Neuronal stem cell (in vitro differentiated cells): ENCODE measurements around the gene TUBGCP2.

Experiments used
- DNase-seq: peaks from one replicate; pipeline ENCODE4 v3.0.0-alpha.2; 2013; ENCODE audit warnings: low spot score
- H2AFZ ChIP-seq: one replicate; pipeline ENCODE4 v1.6.1; 2013; ENCODE audit warnings: mild to moderate bottlenecking, low read length, inconsistent platforms
- H2AK5ac ChIP-seq: 2 replicates; pipeline ENCODE4 v1.6.1; 2013; ENCODE audit warnings: low read depth, mild to moderate bottlenecking, inconsistent platforms, low read length, moderate library complexity, mixed read lengths
- H2BK120ac ChIP-seq: 2 replicates; pipeline ENCODE4 v1.6.1; 2013; ENCODE audit warnings: low read depth, mild to moderate bottlenecking, inconsistent platforms, low read length, moderate library complexity, mixed read lengths
- H2BK12ac ChIP-seq: one replicate; pipeline ENCODE4 v1.6.1; 2013; ENCODE audit warnings: low read length, inconsistent platforms
- H2BK15ac ChIP-seq: 2 replicates; pipeline ENCODE4 v1.6.1; 2013; ENCODE audit warnings: mild to moderate bottlenecking, low read length, inconsistent platforms, mixed read lengths
- H2BK5ac ChIP-seq: one replicate; pipeline ENCODE4 v1.6.1; 2013; ENCODE audit warnings: inconsistent platforms, mild to moderate bottlenecking, low read length, moderate library complexity
- H3K14ac ChIP-seq: one replicate; pipeline ENCODE4 v1.6.1; 2013; ENCODE audit warnings: low read length, inconsistent platforms
- H3K18ac ChIP-seq: 2 replicates; pipeline ENCODE4 v1.6.1; 2013; ENCODE audit warnings: low read length, inconsistent platforms
- H3K23ac ChIP-seq: 2 replicates; pipeline ENCODE4 v1.6.1; 2013; ENCODE audit warnings: low read depth, mild to moderate bottlenecking, mixed read lengths, low read length, inconsistent platforms; ENCODE audit not compliant: poor library complexity
- H3K27ac ChIP-seq: replicated peaks from 3 replicates; pipeline ENCODE4 v1.5.1; 2013; ENCODE audit warnings: low read length, inconsistent platforms
- H3K27me3 ChIP-seq, 3 experiments: 2 replicates each; pipeline ENCODE4 v1.6.1; 2013; ENCODE audit warnings: low read length in 3 of 3, mild to moderate bottlenecking in 2 of 3, inconsistent platforms in 1 of 3, low read depth in 1 of 3, mixed read lengths in 1 of 3, moderate library complexity in 1 of 3; ENCODE audit not compliant: control insufficient read depth in 3 of 3, insufficient read depth in 3 of 3
- H3K36me3 ChIP-seq, 2 donors: replicated peaks in 1 of 2; 2 replicates each; pipeline ENCODE4 v1.6.1; 2013; ENCODE audit warnings: low read length in 2 of 2; ENCODE audit not compliant: control insufficient read depth in 2 of 2, insufficient read depth in 2 of 2
- H3K4ac ChIP-seq: 2 replicates; pipeline ENCODE4 v1.6.1; 2013; ENCODE audit warnings: inconsistent platforms, mild to moderate bottlenecking, low read length, moderate library complexity
- H3K4me1 ChIP-seq, 2 donors: 1 replicate in 1 of 2; 2 replicates in 1 of 2; pipeline ENCODE4 v1.6.1; 2013; ENCODE audit warnings: low read length in 2 of 2, low read depth in 1 of 2; ENCODE audit not compliant: control insufficient read depth in 2 of 2, insufficient read depth in 1 of 2
- H3K4me2 ChIP-seq: one replicate; pipeline ENCODE4 v1.6.1; 2013; ENCODE audit warnings: mild to moderate bottlenecking, low read length, inconsistent platforms; ENCODE audit not compliant: insufficient read depth, poor library complexity, severe bottlenecking
- H3K4me3 ChIP-seq, 2 donors: 2 replicates each; pipeline ENCODE4 v1.5.1; 2013; ENCODE audit warnings: low read length in 2 of 2, mild to moderate bottlenecking in 2 of 2, inconsistent platforms in 1 of 2, moderate library complexity in 1 of 2
- H3K79me1 ChIP-seq: one replicate; pipeline ENCODE4 v1.6.1; 2013; ENCODE audit warnings: low read depth, mild to moderate bottlenecking, inconsistent platforms, low read length, moderate library complexity
- H3K9ac ChIP-seq: one replicate; pipeline ENCODE4 v1.6.1; 2013; ENCODE audit warnings: mild to moderate bottlenecking, low read depth, low read length, inconsistent platforms; ENCODE audit not compliant: poor library complexity
- H3K9me3 ChIP-seq, 2 donors: replicated peaks in 1 of 2; 2 replicates each; pipeline versions ENCODE3 to v1.6.1; 2013; ENCODE audit warnings: low read length in 2 of 2, mild to moderate bottlenecking in 2 of 2, inconsistent platforms in 1 of 2, low read depth in 1 of 2, mixed read lengths in 1 of 2, moderate library complexity in 1 of 2; ENCODE audit not compliant: control insufficient read depth in 2 of 2, insufficient read depth in 1 of 2
- H4K8ac ChIP-seq: one replicate; pipeline ENCODE4 v1.6.1; 2013; ENCODE audit warnings: low read depth, mild to moderate bottlenecking, inconsistent platforms, low read length, moderate library complexity
- H4K91ac ChIP-seq: one replicate; pipeline ENCODE4 v1.6.1; 2013; ENCODE audit warnings: low read length, low read depth, mild to moderate bottlenecking, inconsistent platforms; ENCODE audit not compliant: poor library complexity
- WGBS, 2 donors: extraction: QIAGEN DNeasy Blood & Tissue Kit; methylation state at CpG; one replicate each; pipeline ENCODE4 v1.1.7; 2013; ENCODE audit warnings: missing lambda C conversion rate in 2 of 2, mixed read lengths in 1 of 2; ENCODE audit not compliant: insufficient read length in 2 of 2, insufficient replicate concordance in 1 of 2; ENCODE audit errors: extremely low coverage in 2 of 2; 5-methylcytosine and 5-hydroxymethylcytosine counted together

Gene TUBGCP2

GRCh38 chr10:133334503-133335245, 26.0 kb upstream of the TUBGCP2 start:
- H3K79me1 ChIP-seq = peaks cover 6% of the 10 kb centered on the region
- peak overlapping the region; percentile 30 for H2BK12ac ChIP-seq
- H2BK120ac ChIP-seq = no peak overlapping the region
- H4K8ac ChIP-seq = no peak overlapping the region
- H3K23ac ChIP-seq = no peak overlapping the region
- peaks cover 6 to 7% of the 10 kb centered on the region in 2 donors for H3K4me1 ChIP-seq
- H3K18ac ChIP-seq = peak overlapping the region; percentile 94
- peak overlapping the region; percentile 96 for H2BK15ac ChIP-seq
- H3K14ac ChIP-seq = peak overlapping the region; percentile 75
- no peak overlapping the region for H2BK5ac ChIP-seq
- no peaks in the 10 kb centered on the region for H3K36me3 ChIP-seq
- H3K27me3 ChIP-seq = peaks cover 16 to 59% (median 59%) of the 10 kb centered on the region in 3 experiments
- H3K27ac ChIP-seq = no peak overlapping the region
- peak overlapping the region; percentile 30 to 65 for H3K4me3 ChIP-seq
- no peak overlapping the region for H4K91ac ChIP-seq
- peak overlapping the region; percentile 81 for H2AK5ac ChIP-seq
- peaks cover 23 to 25% of the 10 kb centered on the region in 2 donors for H3K9me3 ChIP-seq
- H3K9ac ChIP-seq = peak overlapping the region; percentile 85
- no peak overlapping the region for H3K4ac ChIP-seq
- no CpG with 5 or more reads among the region's 51 CpGs for WGBS, 2 donors
- no peak for DNase-seq
- peak overlapping the region; percentile 73 for H3K4me2 ChIP-seq
- H2AFZ ChIP-seq = peak overlapping the region; percentile 90

GRCh38 chr10:133332936-133333699, 24.4 kb upstream of the TUBGCP2 start:
- H3K27me3 ChIP-seq = peaks cover 16 to 74% (median 63%) of the 10 kb centered on the region in 3 experiments
- DNase-seq = no peak
- H3K4me2 ChIP-seq = no peak overlapping the region
- H3K23ac ChIP-seq = no peak overlapping the region
- H3K36me3 ChIP-seq = no peaks in the 10 kb centered on the region
- H3K9me3 ChIP-seq = peaks cover 12 to 23% of the 10 kb centered on the region in 2 donors
- H2BK12ac ChIP-seq = no peak overlapping the region
- H2BK15ac ChIP-seq = no peak overlapping the region
- no peak overlapping the region for H3K4ac ChIP-seq
- peaks cover 11 to 12% of the 10 kb centered on the region in 2 donors for H3K4me1 ChIP-seq
- no peak overlapping the region for H3K18ac ChIP-seq
- H3K27ac ChIP-seq = no peak overlapping the region
- no peak overlapping the region for H3K14ac ChIP-seq
- H2BK120ac ChIP-seq = no peak overlapping the region
- H2AK5ac ChIP-seq = no peak overlapping the region
- no peak overlapping the region for H4K91ac ChIP-seq
- no peak overlapping the region for H2BK5ac ChIP-seq
- H4K8ac ChIP-seq = no peak overlapping the region
- WGBS, 2 donors = no CpG with 5 or more reads among the region's 30 CpGs
- no peak overlapping the region for H2AFZ ChIP-seq
- H3K4me3 ChIP-seq = no peak overlapping the region
- peaks cover 2% of the 10 kb centered on the region for H3K79me1 ChIP-seq
- no peak overlapping the region for H3K9ac ChIP-seq

GRCh38 chr10:133329491-133330202, 21.0 kb upstream of the TUBGCP2 start:
- Histone ChIP-seq H2AK5ac (no peak overlapping the region), H2BK5ac (no peak overlapping the region), H2BK12ac (no peak overlapping the region), H3K36me3 (no peaks in the 10 kb centered on the region), H3K23ac (no peak overlapping the region), H3K9ac (no peak overlapping the region), H4K8ac (no peak overlapping the region), H3K79me1 (peaks cover 1% of the 10 kb centered on the region), H3K4me2 (peak overlapping the region; percentile 56), H3K27ac (no peak overlapping the region), H3K4me1 (peaks cover 7 to 12% of the 10 kb centered on the region in 2 donors), H3K18ac (peak overlapping the region; percentile 38), H3K9me3 (peaks cover 4 to 23% of the 10 kb centered on the region in 2 donors), H2BK15ac (peak overlapping the region; percentile 99), H3K4me3 (no peak overlapping the region), H3K4ac (no peak overlapping the region), H3K27me3 (peaks cover 2 to 72% (median 58%) of the 10 kb centered on the region in 3 experiments), H4K91ac (no peak overlapping the region), H3K14ac (no peak overlapping the region), H2AFZ (peak overlapping the region; percentile 84), H2BK120ac (no peak overlapping the region)
- DNase-seq = peak; percentile 84
- no CpG with 5 or more reads among the region's 37 CpGs for WGBS, 2 donors
